HEK293 (cell line): ENCODE results near the gene R3HDM1.

Experiments used
- HIC1 ChIP-seq: fragments of 450-650 bp; formaldehyde crosslinking; IDR thresholded peaks from 2 replicates; pipeline ENCODE4 v1.5.1; 2016; ENCODE audit warnings: missing biosample characterization, missing genetic modification characterization
- OSR2 ChIP-seq: fragments of 450-650 bp; formaldehyde crosslinking; IDR thresholded peaks from 2 replicates; pipeline ENCODE4 v1.5.1; 2016; ENCODE audit warnings: missing biosample characterization, missing genetic modification characterization
- ZNF76 ChIP-seq: fragments of 450-650 bp; formaldehyde crosslinking; IDR thresholded peaks from 2 replicates; pipeline ENCODE4; 2016; ENCODE audit warnings: low read depth, missing biosample characterization, missing genetic modification characterization, borderline replicate concordance

DNA sequence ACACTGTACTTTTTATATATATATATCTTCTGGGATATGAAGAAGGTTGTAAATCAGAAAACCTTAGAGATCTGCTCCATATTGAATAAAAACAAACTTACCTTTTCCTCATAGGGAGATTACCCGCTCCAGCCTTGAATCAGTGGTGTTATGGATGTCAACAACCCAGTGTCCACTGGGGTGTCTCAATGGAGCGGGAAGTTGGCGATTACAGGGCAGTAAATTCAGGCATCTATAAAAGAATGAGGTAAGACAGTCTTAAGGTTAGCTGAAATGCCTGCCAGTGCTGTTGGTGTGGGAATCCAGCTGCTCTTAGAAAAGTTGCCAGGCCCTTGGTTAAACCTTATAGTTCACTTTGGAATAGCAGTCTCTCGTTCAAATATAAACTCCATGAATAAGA is 102.3 kb downstream of the R3HDM1 start:
- TF ChIP-seq HIC1 (tag by site-specific recombination), result no peak
- no peak for TF ChIP-seq ZNF76
- TF ChIP-seq OSR2 (tag by site-specific recombination), result no peak
